ENCODE data around the gene WWOX.

GRCh38 chr16:78150233-78150632 lies 50.8 kb downstream of the WWOX start:
- no peak for TF ChIP-seq POLR2AphosphoS5 (IDR thresholded peaks at IDR 0.05)
- TF ChIP-seq, protein P1, sequence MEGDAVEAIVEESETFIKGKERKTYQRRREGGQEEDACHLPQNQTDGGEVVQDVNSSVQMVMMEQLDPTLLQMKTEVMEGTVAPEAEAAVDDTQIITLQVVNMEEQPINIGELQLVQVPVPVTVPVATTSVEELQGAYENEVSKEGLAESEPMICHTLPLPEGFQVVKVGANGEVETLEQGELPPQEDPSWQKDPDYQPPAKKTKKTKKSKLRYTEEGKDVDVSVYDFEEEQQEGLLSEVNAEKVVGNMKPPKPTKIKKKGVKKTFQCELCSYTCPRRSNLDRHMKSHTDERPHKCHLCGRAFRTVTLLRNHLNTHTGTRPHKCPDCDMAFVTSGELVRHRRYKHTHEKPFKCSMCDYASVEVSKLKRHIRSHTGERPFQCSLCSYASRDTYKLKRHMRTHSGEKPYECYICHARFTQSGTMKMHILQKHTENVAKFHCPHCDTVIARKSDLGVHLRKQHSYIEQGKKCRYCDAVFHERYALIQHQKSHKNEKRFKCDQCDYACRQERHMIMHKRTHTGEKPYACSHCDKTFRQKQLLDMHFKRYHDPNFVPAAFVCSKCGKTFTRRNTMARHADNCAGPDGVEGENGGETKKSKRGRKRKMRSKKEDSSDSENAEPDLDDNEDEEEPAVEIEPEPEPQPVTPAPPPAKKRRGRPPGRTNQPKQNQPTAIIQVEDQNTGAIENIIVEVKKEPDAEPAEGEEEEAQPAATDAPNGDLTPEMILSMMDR (IDR thresholded peaks at IDR 0.05) = no peak
